Measurements from ENCODE around the gene NAA60.
"Not testable (repeated sequence)": the region's sequence is repeated elsewhere in the genome, so short reads cannot be mapped to it uniquely, and the experiment has no call there.

The NAA60 gene

DNA sequence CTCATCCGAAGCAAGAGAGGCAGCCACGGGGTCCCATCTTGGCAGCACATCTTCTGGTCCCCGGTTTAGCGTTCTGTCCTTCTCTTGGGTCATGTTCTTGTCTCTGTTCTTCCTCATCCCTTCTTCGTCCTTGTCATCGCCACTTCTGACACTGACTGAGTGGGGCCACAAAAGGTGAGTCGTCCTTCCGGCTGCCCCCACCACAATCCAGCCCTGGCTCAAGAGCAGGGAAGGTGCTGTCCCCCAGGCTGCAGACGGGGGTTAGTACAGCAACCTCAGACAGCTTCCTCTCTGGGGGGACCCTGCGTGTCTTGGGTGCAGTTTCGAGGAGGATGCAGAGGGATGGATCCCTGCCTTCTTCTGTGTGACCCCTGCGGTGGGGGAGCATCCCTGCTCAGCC lies 21.8 kb downstream of the NAA60 start:
- no peak for DNase-seq

DNA sequence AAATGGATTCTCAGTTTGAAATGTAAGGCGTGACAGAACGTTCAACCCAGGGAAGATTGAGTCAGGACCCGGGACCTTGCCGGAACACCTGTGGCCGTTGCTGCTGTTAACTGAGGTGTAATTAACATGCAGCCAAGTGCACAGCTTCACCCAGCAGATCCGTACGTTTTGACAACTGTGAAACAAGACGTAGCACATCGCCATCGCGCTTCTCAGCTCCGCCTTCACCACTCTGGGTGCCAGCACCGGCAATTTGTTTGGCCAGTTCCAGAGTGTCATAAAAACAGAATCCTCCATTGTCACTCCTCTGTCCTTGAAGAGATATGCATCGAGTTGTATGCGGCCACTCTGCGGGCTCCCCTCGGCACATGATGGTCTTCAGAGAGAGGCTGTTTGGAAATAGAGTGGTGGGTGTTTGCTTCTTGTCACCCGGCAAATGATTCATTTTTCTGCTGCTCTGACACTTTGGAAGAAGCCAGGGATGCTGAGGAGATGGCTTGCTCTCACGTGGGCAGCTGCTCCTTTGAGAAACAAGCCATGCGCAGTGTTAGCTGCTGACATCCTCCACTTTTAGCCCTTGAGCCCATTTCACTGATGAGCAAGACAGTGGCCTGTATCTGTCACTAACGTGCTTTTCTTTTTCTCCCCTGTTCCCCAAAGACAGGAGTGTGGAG lies 22.6 kb downstream of the NAA60 start:
- no peak for DNase-seq

DNA sequence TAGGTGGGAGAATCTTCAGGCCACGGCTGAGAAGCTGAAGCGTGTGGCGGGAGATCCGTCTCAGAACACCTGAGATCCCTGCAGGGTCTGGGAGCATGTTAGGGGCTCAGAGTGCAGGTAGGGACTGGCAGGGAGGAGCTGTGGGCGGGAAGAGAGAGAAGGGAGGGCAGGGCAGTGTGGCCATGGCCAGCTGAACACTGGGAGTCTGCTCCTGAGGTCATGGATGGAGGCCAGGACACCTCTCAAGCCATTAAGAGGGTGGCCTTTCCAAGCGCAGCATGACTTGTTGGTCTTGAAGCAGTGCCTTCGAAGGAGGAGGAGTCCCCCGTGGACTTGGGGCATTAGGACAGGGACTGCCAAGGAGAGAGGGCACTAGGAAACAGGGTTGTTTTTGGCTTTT lies 23.7 kb downstream of the NAA60 start:
- no peak for DNase-seq

DNA sequence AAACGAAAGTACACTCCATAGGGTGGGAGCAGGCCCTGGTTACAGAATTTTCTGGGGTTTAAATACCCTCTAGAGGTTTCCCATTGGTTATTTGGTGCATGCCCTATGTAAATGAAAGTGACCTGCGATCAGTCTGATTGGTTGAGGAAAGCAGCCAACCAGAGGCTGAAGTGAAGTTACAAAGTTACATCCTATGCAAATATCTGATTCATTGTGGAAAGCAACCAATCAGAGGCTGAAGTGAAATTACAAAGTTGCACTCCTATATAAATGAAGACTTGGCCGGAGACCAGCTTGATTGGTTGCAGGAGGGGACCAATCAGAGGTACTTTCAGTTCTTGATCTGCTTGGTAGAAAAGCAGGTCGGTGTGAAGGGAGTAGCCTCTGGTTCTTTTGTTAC lies 24.4 kb downstream of the NAA60 start:
- no peak for DNase-seq

DNA sequence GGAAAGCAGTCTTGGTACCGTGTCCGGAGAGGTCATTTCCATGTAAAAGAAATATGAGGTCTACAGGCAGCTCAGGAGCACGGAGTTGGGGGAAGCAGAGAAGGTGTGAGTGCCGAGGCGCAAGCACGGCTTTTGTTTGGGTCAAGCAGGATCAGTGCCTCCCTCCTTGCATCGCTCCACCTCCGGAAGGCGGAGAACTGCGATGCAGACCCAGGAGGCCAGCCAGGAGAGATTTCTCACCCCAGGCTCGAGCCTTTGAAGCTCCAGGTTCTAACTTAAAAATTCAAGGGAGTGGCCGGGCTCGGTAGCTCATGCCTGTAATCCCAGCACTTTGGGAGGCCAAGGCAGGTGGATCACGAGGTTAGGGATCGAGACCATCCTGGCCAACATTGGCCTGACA lies 25.0 kb downstream of the NAA60 start:
- DNase-seq, result no peak

DNA sequence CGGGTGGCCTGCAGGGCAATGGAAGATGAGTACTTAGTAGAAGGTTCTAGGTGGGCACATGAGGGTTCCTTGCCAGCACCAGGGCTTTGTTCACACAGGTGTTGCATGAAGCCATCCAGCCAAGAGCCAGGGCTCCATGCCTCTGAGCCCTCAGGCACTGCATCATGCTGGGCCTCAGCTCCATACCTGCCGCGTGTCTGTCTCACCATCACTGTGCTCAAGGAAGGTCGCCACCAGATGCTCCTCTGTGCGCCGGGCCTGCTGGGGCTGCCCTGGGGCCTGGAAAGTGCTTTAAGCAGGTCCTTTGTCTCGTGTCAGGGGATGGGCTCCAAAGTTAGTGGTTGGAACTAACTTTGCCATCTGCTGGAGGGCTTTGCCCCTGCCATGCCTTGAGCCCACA lies 26.3 kb downstream of the NAA60 start:
- DNase-seq, result no peak

DNA sequence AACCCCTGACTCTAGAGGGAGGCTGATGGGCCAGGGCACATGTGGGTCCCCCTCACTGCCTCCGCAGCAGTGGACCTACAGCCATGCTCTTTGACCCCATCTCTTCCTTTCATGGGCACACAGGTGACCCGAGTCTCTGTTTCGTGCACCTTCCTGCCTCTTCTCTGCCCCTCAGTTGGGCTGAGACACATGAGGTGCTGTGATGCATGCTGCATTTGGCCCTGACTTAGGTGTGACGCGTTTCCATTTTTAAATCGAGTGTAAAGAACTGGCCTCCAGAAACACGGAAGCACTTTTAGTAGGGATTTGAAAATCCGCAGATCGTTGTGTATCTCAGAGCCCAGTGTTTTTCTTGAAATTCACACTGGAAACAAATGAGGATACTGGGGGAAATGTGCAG lies 27.2 kb downstream of the NAA60 start:
- no peak for DNase-seq

DNA sequence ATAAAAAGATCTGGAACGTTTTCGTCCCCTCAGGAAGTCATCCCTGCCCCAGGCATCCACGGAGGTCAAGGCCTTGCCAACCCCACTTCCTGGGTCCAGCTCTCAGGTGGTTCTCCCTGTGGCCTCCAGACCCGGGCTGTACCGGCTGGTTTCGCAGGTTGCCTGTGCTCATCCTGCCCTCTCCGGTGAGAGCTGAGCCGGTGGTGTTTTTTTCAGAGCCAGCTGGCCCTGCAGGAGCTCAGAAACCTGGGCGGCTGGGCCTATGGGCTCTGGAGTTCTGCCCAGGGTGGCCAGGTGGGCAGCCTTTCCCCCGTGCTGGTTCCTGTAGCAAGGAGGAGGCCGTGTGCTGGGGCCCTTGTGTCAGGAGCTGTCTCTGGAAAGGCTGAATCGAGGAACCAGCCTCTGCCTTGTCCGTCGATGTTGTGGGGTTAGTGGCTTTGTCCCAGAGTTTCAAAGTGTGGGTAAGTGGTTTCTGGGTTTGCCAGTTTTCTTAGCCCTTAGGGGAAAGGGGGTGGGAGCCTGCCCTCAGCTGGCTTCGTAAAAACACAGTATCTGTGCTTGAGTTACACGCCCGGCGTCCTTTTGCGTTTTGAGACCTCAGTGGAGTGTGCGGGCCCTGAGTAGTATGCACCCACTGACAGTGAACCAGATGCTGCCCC lies 28.2 kb downstream of the NAA60 start:
- no peak for DNase-seq

DNA sequence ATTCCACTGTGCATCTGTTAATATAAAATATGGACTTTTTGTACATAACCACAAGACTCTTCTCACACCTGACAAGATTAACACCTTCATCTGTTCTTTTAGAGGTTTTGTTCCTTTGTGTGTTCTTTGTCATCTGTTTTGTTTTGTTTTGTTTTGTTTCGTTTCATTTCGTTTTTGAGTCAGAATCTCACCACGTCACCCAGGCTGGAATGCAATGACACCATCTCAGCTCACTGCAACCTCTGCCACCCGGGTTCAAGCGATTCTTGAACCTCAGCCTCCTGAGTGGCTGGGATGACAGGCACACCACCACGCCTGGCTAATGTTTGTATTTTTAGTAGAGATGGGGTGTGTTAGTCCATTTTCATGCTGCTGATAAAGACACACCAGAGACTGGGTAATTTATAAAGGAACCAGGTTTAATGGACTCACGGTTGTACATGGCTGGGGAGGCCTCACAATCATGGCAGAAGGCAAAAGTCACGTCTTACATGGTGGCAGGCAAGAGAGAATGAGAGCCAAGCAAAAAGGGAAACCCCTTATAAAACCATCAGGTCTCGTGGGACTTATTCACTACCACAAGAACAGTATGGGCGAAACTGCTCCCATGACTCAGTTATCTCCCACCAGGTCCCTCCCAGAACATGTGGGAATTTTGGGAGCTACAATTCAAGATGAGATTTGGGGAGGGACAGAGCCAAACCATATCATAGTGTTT lies 29.6 kb downstream of the NAA60 start:
- no peak for DNase-seq

DNA sequence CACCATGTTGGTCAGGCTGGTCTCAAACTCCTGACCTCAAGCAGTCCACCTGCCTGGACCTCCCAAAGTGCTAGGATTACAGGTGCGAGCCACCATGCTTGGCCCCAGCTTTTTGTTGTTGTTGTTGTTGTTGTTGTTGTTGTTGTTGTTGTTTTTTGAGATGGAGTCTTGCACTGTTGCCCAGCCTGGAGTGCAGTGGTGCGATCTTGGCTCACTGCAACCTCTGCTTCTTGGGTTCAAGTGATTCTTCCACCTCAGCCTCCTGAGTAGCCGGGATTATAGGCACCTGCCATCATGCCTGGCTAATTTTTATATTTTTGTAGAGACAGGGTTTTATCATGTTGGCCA lies 30.1 kb downstream of the NAA60 start:
- not testable (repeated sequence) for DNase-seq

DNA sequence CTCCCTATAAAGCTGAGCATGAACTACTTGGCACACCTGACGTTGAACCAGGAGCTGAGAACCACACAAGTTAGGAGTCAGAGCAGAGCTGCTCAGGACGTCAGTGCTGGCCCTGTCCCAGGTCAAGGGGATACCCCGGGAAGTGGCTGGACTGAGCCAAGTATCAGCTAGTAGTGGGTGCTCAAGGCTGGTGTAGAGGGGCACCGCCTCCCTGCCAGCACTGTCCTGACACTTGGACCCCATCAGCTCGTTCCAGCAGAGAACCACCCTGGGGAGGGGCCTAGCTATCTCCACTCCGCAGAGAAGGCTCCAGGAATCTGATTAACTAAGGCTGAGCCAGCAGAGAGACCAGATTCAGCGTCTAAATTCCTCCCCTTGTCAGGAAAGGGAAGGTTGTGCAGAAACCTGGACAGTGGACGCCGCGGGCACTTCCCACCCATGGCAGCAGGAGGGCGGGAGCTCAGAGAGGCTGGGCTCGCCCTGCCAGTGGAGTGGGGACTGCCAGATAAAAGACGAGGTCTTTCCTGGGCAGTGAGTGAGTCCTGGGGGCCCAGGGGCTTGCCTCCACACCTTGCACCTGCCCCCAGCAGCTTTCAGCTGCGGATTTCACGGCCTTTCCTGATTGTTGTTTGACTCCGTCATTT lies 30.8 kb downstream of the NAA60 start:
- DNase-seq, result no peak

DNA sequence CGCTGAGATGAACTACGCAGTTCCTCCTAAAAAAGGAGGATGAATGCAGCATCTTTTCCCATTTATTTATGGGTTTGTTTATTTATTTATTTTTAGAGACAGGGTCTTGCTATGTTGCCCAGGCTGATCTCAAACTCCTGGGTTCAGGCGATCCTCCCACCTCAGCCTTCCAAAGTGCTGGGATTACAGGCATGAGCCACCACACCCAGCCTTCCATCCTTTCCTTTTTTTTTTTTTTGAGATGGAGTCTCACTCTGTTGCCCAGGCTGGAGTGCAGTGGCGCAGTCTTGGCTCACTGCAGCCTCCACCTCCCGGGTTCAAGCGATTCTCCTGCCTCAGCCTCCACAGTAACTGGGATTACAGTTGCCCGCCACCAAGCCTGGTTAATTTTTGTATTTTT lies 31.4 kb downstream of the NAA60 start:
- DNase-seq, result not testable (repeated sequence)

DNA sequence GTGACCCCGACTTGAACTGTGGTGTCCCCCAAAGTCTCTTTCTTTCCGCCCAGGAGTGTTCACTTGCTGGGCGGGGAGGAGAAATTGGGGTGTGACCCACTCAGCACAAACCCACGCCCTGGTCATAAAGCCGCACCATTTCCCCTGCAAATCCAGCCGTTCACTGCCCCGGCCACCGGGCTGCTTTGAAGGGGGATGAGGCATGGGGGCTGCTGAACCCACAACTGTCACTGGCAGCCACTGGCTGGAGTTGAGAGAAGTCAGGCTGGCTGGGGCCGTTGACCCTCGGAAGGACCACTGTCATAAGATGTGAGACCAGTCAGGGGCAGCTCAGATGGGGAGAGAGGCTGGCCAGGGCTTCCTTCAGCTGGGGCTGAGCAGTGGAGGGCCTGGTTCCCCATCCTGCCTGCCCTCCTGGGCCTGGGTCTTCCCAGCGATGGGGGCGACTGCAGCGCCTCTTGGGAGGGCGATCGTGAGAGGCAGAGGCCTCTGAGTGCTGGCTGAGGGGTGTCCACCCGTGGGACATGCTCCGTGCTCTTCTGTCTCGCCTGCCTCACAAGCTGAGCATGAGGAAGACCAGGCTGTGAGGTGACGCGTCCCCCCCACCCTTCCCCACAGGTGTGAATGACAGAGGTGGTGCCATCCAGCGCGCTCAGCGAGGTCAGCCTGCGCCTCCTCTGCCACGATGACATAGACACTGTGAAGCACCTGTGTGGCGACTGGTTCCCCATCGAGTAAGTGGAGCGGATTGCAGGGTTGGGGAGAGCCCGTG lies 32.3 kb downstream of the NAA60 start:
- DNase-seq, result no peak

DNA sequence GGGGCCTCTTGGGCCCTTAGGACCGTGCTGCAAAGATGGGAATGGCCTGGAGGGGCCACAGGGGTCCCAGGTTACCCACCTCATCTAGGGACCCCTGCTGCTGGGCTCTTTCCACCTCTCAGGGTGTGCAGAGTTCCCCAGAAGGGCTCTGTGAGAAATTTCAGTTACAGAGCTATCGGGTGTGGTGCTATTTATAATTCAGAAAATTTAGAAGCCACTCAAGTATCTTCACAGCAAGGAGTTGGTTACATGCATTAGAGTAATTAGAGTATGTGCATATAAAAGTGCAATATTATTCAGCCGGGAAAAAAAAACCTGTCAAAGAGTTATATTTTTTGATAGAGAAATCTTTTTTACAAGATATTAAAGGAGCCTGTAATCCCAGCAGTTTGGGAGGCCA lies 32.9 kb downstream of the NAA60 start:
- DNase-seq, result no peak

DNA sequence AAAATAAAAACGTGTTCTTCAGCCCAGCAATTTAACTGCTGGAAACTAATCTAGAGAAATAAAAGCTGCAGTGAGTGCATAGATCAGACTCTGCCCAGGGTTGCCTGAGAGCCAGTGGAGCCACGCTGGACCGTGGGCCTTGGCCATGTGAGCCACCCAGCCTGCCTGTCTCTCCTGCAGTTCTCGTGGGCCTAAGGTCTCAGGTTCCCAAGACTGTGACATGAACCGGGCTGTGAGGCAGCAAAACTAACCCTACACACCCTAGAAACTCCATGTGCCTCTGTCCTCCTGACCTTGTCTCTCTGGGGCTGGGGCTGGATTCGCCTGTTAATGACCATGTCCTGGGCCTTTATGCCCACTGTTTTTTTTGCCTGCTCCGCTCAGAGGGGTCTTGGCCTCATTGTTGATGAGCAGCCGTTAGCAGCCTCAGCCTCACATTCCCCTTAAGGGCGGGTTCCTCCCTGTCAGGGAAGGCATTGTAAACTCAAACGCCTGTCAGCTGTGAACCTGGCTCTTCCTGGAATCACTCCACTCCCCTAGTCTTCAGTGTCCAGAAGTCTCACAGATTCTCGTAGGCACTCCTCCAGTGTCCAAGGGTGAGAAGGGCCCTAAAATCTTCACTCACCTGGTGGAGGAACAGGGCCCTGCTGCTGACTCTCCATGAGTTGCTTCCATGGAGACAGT lies 34.9 kb downstream of the NAA60 start:
- no peak for DNase-seq

DNA sequence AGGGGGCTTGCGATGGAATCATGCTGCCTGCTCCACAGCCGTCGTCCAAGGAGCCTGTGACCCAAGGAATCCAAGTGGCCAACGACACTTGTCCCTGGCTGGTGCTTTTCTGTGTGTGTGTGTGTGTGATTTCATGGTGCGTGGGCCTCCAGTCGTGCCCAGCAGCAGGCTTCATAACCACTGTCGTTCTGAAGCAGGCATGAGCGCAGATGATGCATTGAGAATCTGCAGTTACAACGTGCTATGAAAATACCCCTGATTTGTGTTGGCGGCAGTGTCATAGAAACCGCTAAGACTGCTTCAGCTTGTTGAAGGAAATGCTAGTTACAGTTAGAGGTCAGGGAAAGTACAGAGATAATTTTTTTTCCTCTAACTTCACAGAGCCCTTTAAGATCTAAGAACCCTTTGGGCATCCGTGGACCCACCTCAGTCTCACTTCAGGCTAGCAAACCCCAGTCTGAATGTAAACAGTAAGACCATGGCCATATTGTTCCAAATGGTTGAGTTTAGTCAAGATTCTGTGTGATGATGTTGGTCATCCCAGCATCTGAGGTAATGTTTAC lies 36.3 kb downstream of the NAA60 start:
- DNase-seq, result no peak

DNA sequence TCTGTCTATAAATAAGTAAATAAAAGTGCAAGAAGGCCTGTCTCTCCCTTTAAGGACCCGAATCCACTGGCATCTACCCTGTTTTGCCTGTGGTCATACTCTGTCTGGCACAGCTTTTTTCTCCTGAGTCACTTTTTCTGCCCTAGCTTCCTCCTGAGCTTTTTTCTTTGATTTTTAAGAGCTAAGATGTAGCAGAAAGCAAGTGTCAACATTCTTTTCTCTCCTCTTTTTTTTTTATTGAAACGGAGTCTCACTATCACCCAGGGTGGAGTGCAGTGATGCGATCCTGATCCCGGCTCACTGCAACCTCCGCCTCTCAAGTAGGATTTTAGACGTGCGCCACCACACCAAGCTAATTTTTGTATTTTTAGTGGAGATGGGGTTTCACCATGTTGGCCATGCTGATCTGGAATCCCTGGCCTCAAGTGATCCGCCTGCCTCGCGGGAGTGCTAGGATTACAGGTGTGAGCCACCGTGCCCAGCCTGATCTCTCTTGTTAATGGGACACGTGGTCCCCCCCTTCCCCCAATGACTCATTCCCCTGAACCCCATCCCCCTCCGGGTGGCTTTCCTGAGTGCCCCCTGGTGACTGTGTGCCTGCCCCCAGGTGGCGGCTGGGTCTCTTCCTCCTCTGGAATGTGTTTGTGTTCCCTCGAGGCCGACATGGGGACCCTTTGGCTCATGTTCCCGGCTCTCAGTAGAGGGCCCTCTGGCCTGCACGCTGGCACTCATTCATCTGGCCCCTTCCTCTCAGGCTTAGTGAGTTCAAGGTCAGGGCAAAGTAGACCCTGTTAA lies 37.6 kb downstream of the NAA60 start:
- no peak for DNase-seq

DNA sequence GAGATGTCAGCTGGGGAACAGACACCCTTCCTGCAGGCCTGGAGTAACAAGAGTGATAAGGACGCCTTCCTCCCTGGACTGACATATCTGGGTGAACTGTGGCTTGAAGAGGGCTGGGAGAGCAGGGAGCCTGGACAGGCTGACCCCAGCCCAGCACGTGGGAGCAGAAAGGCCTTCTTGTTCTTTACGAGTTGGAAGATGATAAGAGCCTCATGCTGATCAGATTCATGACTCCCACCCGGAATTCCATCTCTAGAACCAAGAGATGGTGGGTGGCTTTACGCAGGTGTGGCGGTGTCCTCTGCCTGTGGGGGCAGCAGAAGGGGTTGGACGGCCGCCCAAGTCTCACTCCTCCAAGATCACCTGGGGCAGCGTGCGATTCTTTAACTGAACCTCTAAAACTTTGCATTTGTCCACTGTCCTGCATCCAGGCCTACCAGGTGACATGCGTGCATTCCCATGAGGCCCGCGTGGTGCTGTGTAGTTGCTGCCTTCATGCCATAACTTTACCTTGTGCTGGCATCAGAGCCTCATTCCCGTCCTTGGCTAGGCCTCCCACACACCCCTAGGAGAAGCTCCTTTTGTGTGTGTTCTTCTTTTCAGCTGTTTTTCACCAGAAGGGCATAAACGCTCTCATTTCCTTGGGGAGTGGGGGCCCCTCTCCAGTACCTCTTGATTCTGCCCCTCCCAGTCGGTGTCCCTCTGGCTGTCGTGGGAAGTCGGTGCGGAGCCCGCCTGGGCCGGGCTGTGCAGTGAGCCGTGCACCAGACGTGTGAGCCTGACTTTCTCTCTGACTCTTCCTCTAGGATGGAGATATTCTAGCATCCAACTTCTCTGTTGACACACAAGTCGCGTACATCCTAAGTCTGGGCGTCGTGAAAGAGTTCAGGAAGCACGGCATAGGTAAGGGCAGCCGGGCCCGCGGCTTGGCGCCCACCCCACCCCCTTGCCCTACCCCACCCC lies 38.5 kb downstream of the NAA60 start:
- DNase-seq, result no peak

DNA sequence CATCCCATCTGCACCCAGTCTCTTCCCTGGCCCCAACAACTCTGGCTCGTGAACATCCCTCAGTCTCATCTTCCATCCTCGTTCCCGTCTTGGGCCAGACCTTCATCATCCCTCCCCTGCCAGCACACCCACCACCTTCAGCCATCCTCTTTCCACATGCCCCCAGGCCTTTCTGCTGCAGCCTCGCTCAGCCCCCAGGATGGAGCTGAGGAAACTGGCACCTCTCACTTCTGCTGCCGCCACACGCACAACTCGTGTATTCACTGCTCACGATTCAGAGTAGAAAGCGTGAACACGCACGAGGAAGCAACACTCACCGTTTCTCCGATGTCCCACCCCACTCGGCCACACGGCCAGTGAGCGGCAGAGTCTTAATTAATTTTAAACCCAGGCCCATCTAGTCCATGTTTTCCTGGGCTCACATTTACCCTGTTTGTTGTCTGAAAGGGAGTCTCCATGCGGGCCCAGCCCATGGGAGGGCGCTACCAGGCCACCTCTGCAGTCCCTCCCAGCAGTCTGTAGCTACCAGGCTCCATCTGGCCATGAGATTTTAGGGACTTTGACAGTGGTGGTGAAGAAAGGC lies 39.3 kb downstream of the NAA60 start:
- no peak for DNase-seq
